Psoas muscle (tissue), 8 donors: ENCODE results near the gene CDK5. TPM values are rescaled to one million over a fixed set of nuclear protein-coding genes. Genes with fewer than 3 reads are reported as not detected.

Experiments used
- ATAC-seq, 4 donors: fragments of 200-7000 bp; cut with Tn5 transposase; one replicate each; pipeline ENCODE4 v1.9.1; 2020; ENCODE audit warnings: moderate library complexity in 3 of 4, mild to moderate bottlenecking in 2 of 4
- DNase-seq, 2 donors: peaks; one replicate each; pipeline ENCODE4 v3.0.0-alpha.2; 2020
- H3K27ac ChIP-seq: fragments of 200-600 bp; one replicate; pipeline ENCODE4 v1.8.0; 2022
- H3K27me3 ChIP-seq, 3 donors: fragments of 200-600 bp in 1 of 3; one replicate each; pipeline versions ENCODE4 v1.6.1 to v1.8.0; 2013 to 2022; ENCODE audit warnings: low read length in 2 of 3, mild to moderate bottlenecking in 2 of 3, moderate library complexity in 1 of 3; ENCODE audit not compliant: insufficient read depth in 3 of 3
- H3K36me3 ChIP-seq, 2 donors: fragments of 200-600 bp in 1 of 2; one replicate each; pipeline versions ENCODE4 v1.6.1 to v1.8.0; 2013 to 2022; ENCODE audit warnings: low read depth in 1 of 2, mild to moderate bottlenecking in 1 of 2, moderate library complexity in 1 of 2; ENCODE audit not compliant: insufficient read depth in 1 of 2
- H3K4me1 ChIP-seq: fragments of 200-600 bp; one replicate; pipeline ENCODE4 v1.8.0; 2022
- H3K4me3 ChIP-seq: fragments of 200-600 bp; one replicate; pipeline ENCODE4 v1.8.0; 2022; ENCODE audit warnings: mild to moderate bottlenecking
- H3K9me3 ChIP-seq: fragments of 200-600 bp; one replicate; pipeline ENCODE4 v1.8.0; 2022
- CTCF ChIP-seq: fragments of 200-600 bp; IDR thresholded peaks from one replicate; pipeline ENCODE4 v1.8.0; 2022; ENCODE audit warnings: antibody characterized with exemption
- WGBS, 3 donors: extraction: QIAGEN DNeasy Blood & Tissue Kit; methylation state at CpG; one replicate each; pipeline versions ENCODE4 v1.1.6 to v1.1.7; 2013; 5-methylcytosine and 5-hydroxymethylcytosine counted together
- intact Hi-C, 2 donors: fragments of 100-400 bp; cut with DNase I; formaldehyde crosslinking; loops; one replicate each; pipeline versions ENCODE4 v1.11.0 to v1.14.2; 2022
- polyA plus RNA-seq, 3 donors: library from polyadenylated mRNA; stranded (reverse); fragments of 200-250 nt; gene quantifications; one replicate each; pipeline ENCODE4 v1.2.3, GENCODE V29; 2013
- total RNA-seq, 4 donors: library from RNA; stranded (reverse); fragmentation: NEBNext Ultra II Directional in 2 of 4; extraction: Animal tissue kit (Norgen Biotek cat#: 25700) in 2 of 4; gene quantifications; one replicate each; pipeline versions ENCODE4 v1.2.1 to v1.2.4, GENCODE V29; 2021 to 2023
- donor health status: healthy with polysubstance abuse.
- donor health status: DM: no; HTN: no; CAD: no; lungs with moderate emphysema.
- donor health status: Bipolar disorder and iron deficiency.
- donor health status: healthy.
- donor health status: DM: yes; HTN: yes; CAD: no.
- donor health status: DM: no; HTN: no; CAD: no.
- donor health status: DM: no; HTN: no; CAD: no.
- donor health status: DM: yes; HTN: yes; CAD: no.

The CDK5 gene
- total and polyA plus RNA-seq, 7 donors = 3.8 to 15.2 (median 5.8) TPM

GRCh38 chr7:151018421-151019129 lies 39.1 kb downstream of the CDK5 start:
- TF ChIP-seq CTCF = no peak
- no peaks in the 10 kb centered on the region for H3K9me3 ChIP-seq
- peak; percentile 5 to 29 (median 18) for ATAC-seq
- intact Hi-C loops = no loop called here
- H3K4me3 ChIP-seq = peak overlapping the region; percentile 51
- H3K27ac ChIP-seq = no peak overlapping the region
- H3K4me1 ChIP-seq = peaks cover 8% of the 10 kb centered on the region
- H3K27me3 ChIP-seq = peaks cover 0 to 60% (median 5%) of the 10 kb centered on the region in 3 donors
- WGBS, 3 donors = 1% methylated on average over 36 to 82 of the region's 82 CpGs
- no peaks in the 10 kb centered on the region for H3K36me3 ChIP-seq
- DNase-seq = no peak

GRCh38 chr7:151017953-151018420 lies 39.7 kb downstream of the CDK5 start:
- 3 to 4% (median 4%) methylated on average over 34 of the region's 34 CpGs for WGBS, 3 donors
- intact Hi-C loops = no loop called here
- DNase-seq = peak; percentile 69 to 85

GRCh38 chr7:151017370-151017952 lies 40.2 kb downstream of the CDK5 start:
- TF ChIP-seq CTCF = no peak
- DNase-seq (no peak), ATAC-seq (no peak)
- WGBS, 3 donors = 40 to 49% (median 46%) methylated on average over 13 of the region's 13 CpGs
- Histone ChIP-seq H3K4me1 (peaks cover 8% of the 10 kb centered on the region), H3K27me3 (peaks cover 0 to 71% (median 10%) of the 10 kb centered on the region in 3 donors), H3K4me3 (no peak overlapping the region), H3K36me3 (no peaks in the 10 kb centered on the region), H3K9me3 (no peaks in the 10 kb centered on the region), H3K27ac (no peak overlapping the region)
- intact Hi-C loops = no loop called here

More at GRCh38 chr7:151017953-151018420, 39.7 kb downstream of the CDK5 start:
- Histone ChIP-seq H3K9me3 (no peaks in the 10 kb centered on the region), H3K27ac (no peak overlapping the region), H3K4me1 (peaks cover 8% of the 10 kb centered on the region), H3K36me3 (no peaks in the 10 kb centered on the region), H3K27me3 (peaks cover 0 to 66% (median 6%) of the 10 kb centered on the region in 3 donors), H3K4me3 (peak overlapping the region; percentile 51)
- peak; percentile 87 for TF ChIP-seq CTCF
- peak; percentile 64 to 84 (median 74) for ATAC-seq

- DNase-seq (no peak), ATAC-seq (no peak)
- intact Hi-C loops = no loop called here
These were observed 40.8 kb downstream of the CDK5 start for GRCh38 chr7:151016942-151017341.

More at GRCh38 chr7:151016942-151017341, 40.8 kb downstream of the CDK5 start:
- no peak for TF ChIP-seq CTCF
- no peaks in the 10 kb centered on the region for H3K36me3 ChIP-seq
- H3K27me3 ChIP-seq = peaks cover 0 to 76% (median 13%) of the 10 kb centered on the region in 3 donors
- H3K9me3 ChIP-seq = no peaks in the 10 kb centered on the region
- H3K27ac ChIP-seq = no peak overlapping the region
- peaks cover 8% of the 10 kb centered on the region for H3K4me1 ChIP-seq
- 84 to 88% (median 85%) methylated on average over 14 to 15 of the region's 15 CpGs for WGBS, 3 donors
- no peak overlapping the region for H3K4me3 ChIP-seq
